ENCODE data around the gene BICD1. TPM values are rescaled to one million over a fixed set of nuclear protein-coding genes. Genes with fewer than 3 reads are reported as not detected.
"Not testable (repeated sequence)": the region's sequence is repeated elsewhere in the genome, so short reads cannot be mapped to it uniquely, and the experiment has no call there.

The BICD1 gene
- total RNA-seq, 6 experiments from 2014 or later: 24.5 to 36.6 (median 32.4) TPM

- no peaks in the 10 kb centered on the region for H3K9me3 Mint-ChIP-seq
- H3K27me3 Mint-ChIP-seq (ENCODE audit: insufficient read depth): no peaks in the 10 kb centered on the region
- peaks cover 9% of the 10 kb centered on the region; the same call in 1 of the 2 replicates for H3K36me3 Mint-ChIP-seq (ENCODE audit: low read depth)
- TF ChIP-seq, protein P1, sequence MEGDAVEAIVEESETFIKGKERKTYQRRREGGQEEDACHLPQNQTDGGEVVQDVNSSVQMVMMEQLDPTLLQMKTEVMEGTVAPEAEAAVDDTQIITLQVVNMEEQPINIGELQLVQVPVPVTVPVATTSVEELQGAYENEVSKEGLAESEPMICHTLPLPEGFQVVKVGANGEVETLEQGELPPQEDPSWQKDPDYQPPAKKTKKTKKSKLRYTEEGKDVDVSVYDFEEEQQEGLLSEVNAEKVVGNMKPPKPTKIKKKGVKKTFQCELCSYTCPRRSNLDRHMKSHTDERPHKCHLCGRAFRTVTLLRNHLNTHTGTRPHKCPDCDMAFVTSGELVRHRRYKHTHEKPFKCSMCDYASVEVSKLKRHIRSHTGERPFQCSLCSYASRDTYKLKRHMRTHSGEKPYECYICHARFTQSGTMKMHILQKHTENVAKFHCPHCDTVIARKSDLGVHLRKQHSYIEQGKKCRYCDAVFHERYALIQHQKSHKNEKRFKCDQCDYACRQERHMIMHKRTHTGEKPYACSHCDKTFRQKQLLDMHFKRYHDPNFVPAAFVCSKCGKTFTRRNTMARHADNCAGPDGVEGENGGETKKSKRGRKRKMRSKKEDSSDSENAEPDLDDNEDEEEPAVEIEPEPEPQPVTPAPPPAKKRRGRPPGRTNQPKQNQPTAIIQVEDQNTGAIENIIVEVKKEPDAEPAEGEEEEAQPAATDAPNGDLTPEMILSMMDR (IDR thresholded peaks at IDR 0.05): no peak
- no peak overlapping the region for H3K4me3 Mint-ChIP-seq
- no peak for DNase-seq
- H3K4me1 Mint-ChIP-seq (ENCODE audit: low read depth): peaks cover 15% of the 10 kb centered on the region
- H3K27ac Mint-ChIP-seq: no peak overlapping the region
These were observed 71.8 kb downstream of the BICD1 start for GRCh38 chr12:32178341-32179010.

GRCh38 chr12:32179011-32179395, 72.4 kb downstream of the BICD1 start:
- Mint-ChIP-seq H3K9me3 (no peaks in the 10 kb centered on the region), H3K4me3 (no peak overlapping the region), H3K4me1 (ENCODE audit: low read depth) (peaks cover 21% of the 10 kb centered on the region), H3K27me3 (ENCODE audit: insufficient read depth) (no peaks in the 10 kb centered on the region), H3K36me3 (ENCODE audit: low read depth) (peaks cover 9% of the 10 kb centered on the region; the same call in 1 of the 2 replicates), H3K27ac (no peak overlapping the region)
- TF ChIP-seq, protein P1 (IDR thresholded peaks at IDR 0.05): no peak
- no peak for DNase-seq

DNA sequence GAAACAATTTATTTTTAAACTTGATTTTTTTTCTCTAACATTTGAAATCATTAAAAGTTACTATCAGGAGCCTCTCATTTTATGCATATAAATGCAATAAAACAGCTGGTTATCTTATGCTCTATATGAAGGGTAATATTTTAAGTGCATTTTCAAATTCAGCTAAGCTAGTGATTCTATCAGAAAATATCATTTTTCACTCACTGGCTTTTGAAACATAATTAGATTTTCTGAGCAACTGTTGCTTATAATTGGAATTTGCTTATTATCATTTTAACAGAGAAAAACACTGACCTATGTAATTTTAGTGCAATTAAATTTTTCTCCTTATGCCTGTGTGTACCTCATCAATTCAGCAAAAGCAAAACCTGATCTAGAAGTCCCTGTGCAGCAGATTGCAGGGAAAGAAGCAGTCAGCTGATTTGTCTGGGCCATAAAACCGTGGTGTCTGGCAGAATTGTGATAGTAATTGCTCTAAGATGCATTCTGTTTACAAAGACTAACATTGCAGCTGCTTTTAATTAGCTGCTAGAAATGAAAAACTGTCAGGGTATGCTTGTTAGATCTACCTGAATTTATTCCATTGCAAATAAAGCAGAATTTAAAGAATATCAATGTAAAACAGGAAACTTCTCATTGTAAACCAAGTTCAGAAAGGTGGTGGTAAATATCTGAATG, 75.0 kb downstream of the BICD1 start:
- Mint-ChIP-seq H3K27me3 (ENCODE audit: insufficient read depth) (no peaks in the 10 kb centered on the region), H3K4me1 (ENCODE audit: low read depth) (peaks cover 22% of the 10 kb centered on the region), H3K27ac (no peak overlapping the region), H3K4me3 (no peak overlapping the region), H3K36me3 (ENCODE audit: low read depth) (peaks cover 8% of the 10 kb centered on the region), H3K9me3 (no peaks in the 10 kb centered on the region)
- TF ChIP-seq, protein P1 (IDR thresholded peaks at IDR 0.05): no peak
- no peak for DNase-seq

- Mint-ChIP-seq H3K27me3 (ENCODE audit: insufficient read depth) (no peaks in the 10 kb centered on the region), H3K27ac (peak overlapping the region; percentile 42), H3K4me1 (ENCODE audit: low read depth) (peaks cover 22% of the 10 kb centered on the region), H3K9me3 (no peaks in the 10 kb centered on the region), H3K4me3 (no peak overlapping the region), H3K36me3 (ENCODE audit: low read depth) (peaks cover 6% of the 10 kb centered on the region)
- TF ChIP-seq, protein P1 (IDR thresholded peaks at IDR 0.05): no peak
- DNase-seq: peak; percentile 26
These were observed 77.0 kb downstream of the BICD1 start for GRCh38 chr12:32183650-32184049.

DNA sequence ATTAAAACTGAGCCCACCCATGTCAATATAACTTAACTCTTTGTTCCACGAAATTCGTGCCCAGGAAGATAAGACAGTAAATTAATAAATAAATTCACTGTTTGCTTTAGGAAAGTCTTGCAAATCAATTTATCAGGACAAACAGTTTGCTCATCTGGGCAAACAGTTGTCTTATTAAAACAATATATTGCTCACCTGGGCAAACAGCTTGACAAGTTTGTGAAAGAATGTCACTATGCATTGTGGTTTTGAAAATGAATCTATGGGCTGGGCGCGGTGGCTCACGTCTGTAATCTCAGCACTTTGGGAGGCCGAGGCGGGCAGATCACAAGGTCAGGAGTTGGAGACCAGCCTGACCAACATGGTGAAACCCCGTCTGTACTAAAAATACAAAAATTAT, 80.5 kb downstream of the BICD1 start:
- DNase-seq; H3K27ac Mint-ChIP-seq; H3K9me3 Mint-ChIP-seq; H3K27me3 Mint-ChIP-seq (ENCODE audit: insufficient read depth); H3K4me1 Mint-ChIP-seq (ENCODE audit: low read depth); H3K4me3 Mint-ChIP-seq: not testable (repeated sequence)
- H3K36me3 Mint-ChIP-seq (ENCODE audit: low read depth): peaks cover 16% of the 10 kb centered on the region

DNA sequence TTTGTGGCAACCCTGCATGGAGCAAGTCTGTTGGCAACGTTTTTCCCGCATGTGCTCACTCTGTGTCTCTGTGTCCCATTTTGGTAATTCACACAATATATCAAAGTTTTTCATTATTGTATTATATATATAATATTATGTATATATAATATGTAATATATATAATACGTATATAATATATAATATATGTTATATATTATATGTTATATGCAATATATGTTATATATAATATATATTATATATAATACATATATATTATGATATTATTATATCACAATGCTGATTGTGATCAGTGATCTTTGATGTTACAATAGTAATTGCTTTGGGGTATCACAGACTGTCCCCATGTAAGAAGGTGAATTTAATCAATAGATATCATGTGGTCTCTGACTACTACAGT, 84.8 kb downstream of the BICD1 start:
- TF ChIP-seq, protein P1 (IDR thresholded peaks at IDR 0.05): no peak
- H3K9me3 Mint-ChIP-seq: peaks cover 23% of the 10 kb centered on the region
- H3K4me3 Mint-ChIP-seq: no peak overlapping the region
- H3K27ac Mint-ChIP-seq: no peak overlapping the region
- H3K36me3 Mint-ChIP-seq (ENCODE audit: low read depth): peaks cover 40% of the 10 kb centered on the region
- no peak for DNase-seq
- H3K27me3 Mint-ChIP-seq (ENCODE audit: insufficient read depth): no peaks in the 10 kb centered on the region
- peaks cover 22% of the 10 kb centered on the region for H3K4me1 Mint-ChIP-seq (ENCODE audit: low read depth)
